GM23338 (cell line): ENCODE measurements around the gene TRAF5. TPM values are rescaled to one million over a fixed set of nuclear protein-coding genes. Genes with fewer than 3 reads are reported as not detected.

Experiments used
- ATAC-seq: fragments of 200-7000 bp; cut with Tn5 transposase; 3 replicates; pipeline ENCODE4 v1.9.1; 2020
- DNase-seq: peaks from one replicate; pipeline ENCODE4 v3.0.0-alpha.2; 2015; ENCODE audit warnings: low spot score
- H2AFZ ChIP-seq: fragments of 200-600 bp; sonication (generic); 2 replicates; pipeline ENCODE4 v1.8.0; 2016; ENCODE audit warnings: antibody characterized with exemption, mild to moderate bottlenecking, moderate library complexity
- H3F3A ChIP-seq: fragments of 200-600 bp; sonication (generic); replicated peaks from 2 replicates; pipeline ENCODE4 v1.8.0; 2017; ENCODE audit warnings: antibody characterized with exemption, mixed run types, low read depth
- H3K27ac ChIP-seq: fragments of 200-600 bp; sonication (generic); 2 replicates; pipeline ENCODE4 v1.6.1; 2016; ENCODE audit warnings: low read depth
- H3K27me3 ChIP-seq: fragments of 200-600 bp; sonication (generic); 2 replicates; pipeline ENCODE4 v1.8.0; 2016; ENCODE audit warnings: mild to moderate bottlenecking, mixed run types, moderate library complexity; ENCODE audit not compliant: insufficient read depth
- H3K36me3 ChIP-seq: fragments of 200-600 bp; sonication (generic); 2 replicates; pipeline ENCODE4 v1.8.0; 2016; ENCODE audit warnings: mild to moderate bottlenecking; ENCODE audit not compliant: insufficient read depth
- H3K4me1 ChIP-seq: fragments of 200-600 bp; sonication (generic); 2 replicates; pipeline ENCODE4 v1.8.0; 2016; ENCODE audit warnings: mild to moderate bottlenecking, moderate library complexity; ENCODE audit not compliant: insufficient read depth
- H3K4me2 ChIP-seq: fragments of 200-600 bp; sonication (generic); 2 replicates; pipeline ENCODE4 v1.7.1; 2017; ENCODE audit warnings: mixed run types
- H3K4me3 ChIP-seq: fragments of 200-600 bp; sonication (generic); 2 replicates; pipeline ENCODE4 v1.6.1; 2016; ENCODE audit warnings: mixed run types
- H3K79me2 ChIP-seq: fragments of 200-600 bp; sonication (generic); replicated peaks from 2 replicates; pipeline ENCODE4 v1.8.0; 2017; ENCODE audit warnings: mild to moderate bottlenecking; ENCODE audit not compliant: insufficient read depth
- H3K9me2 ChIP-seq: fragments of 200-600 bp; sonication (generic); 2 replicates; pipeline ENCODE4 v1.8.0; 2017; ENCODE audit not compliant: insufficient read depth
- H4K20me1 ChIP-seq: fragments of 200-600 bp; sonication (generic); replicated peaks from 2 replicates; pipeline ENCODE4 v1.8.0; 2017; ENCODE audit warnings: mild to moderate bottlenecking; ENCODE audit not compliant: insufficient read depth
- H3K27ac Mint-ChIP-seq: 2 replicates; pipeline ENCODE4 v1.8.0; 2020; ENCODE audit warnings: inconsistent platforms, mild to moderate bottlenecking, moderate library complexity, mixed read lengths
- H3K27me3 Mint-ChIP-seq: 3 replicates; pipeline ENCODE4 v1.8.0; 2022; ENCODE audit warnings: low read depth, mild to moderate bottlenecking, moderate library complexity, mixed read lengths, inconsistent platforms; ENCODE audit not compliant: insufficient read depth, poor library complexity
- H3K36me3 Mint-ChIP-seq: 3 replicates; pipeline ENCODE4 v1.8.0; 2021; ENCODE audit warnings: low read depth, mild to moderate bottlenecking, inconsistent platforms, moderate library complexity, mixed read lengths
- H3K4me1 Mint-ChIP-seq: 3 replicates; pipeline ENCODE4 v1.8.0; 2020; ENCODE audit warnings: mild to moderate bottlenecking, inconsistent platforms, mixed read lengths
- H3K4me3 Mint-ChIP-seq: 3 replicates; pipeline ENCODE4 v1.8.0; 2021; ENCODE audit warnings: moderate library complexity, mild to moderate bottlenecking, inconsistent platforms, mixed read lengths
- H3K9me3 Mint-ChIP-seq: 3 replicates; pipeline ENCODE4 v1.8.0; 2020; ENCODE audit warnings: moderate library complexity, mild to moderate bottlenecking, inconsistent platforms, mixed read lengths
- CTCF ChIP-seq, 2 experiments: fragments of 200-600 bp in 1 of 2; sonication (generic) in 1 of 2; conservative IDR thresholded peaks; 2 replicates each; pipeline versions ENCODE4 v1.5.1 to v1.6.1; 2016 to 2017; ENCODE audit warnings: antibody characterized with exemption in 2 of 2, low read depth in 2 of 2, mild to moderate bottlenecking in 2 of 2, moderate library complexity in 1 of 2
- ETS1 ChIP-seq: IDR thresholded peaks from 2 replicates; pipeline ENCODE4 v1.6.1; 2016; ENCODE audit warnings: antibody characterized with exemption
- EZH2 ChIP-seq: fragments of 200-600 bp; sonication (generic); IDR thresholded peaks from one replicate; pipeline ENCODE4 v1.8.0; 2017; ENCODE audit warnings: antibody characterized with exemption, mild to moderate bottlenecking, low read depth; ENCODE audit not compliant: unreplicated experiment
- EZH2phosphoT487 ChIP-seq: fragments of 200-600 bp; sonication (generic); IDR thresholded peaks from one replicate; pipeline ENCODE4 v1.8.1; 2018; ENCODE audit warnings: antibody characterized with exemption; ENCODE audit not compliant: unreplicated experiment
- NANOG ChIP-seq: IDR thresholded peaks from 2 replicates; pipeline ENCODE4 v1.6.1; 2016; ENCODE audit warnings: antibody characterized with exemption, borderline replicate concordance
- REST ChIP-seq: IDR thresholded peaks from one replicate; pipeline ENCODE4 v1.6.1; 2018; ENCODE audit warnings: antibody characterized with exemption; ENCODE audit not compliant: unreplicated experiment
- STAT1 ChIP-seq: IDR thresholded peaks from one replicate; pipeline ENCODE4 v1.6.1; 2016; ENCODE audit warnings: antibody characterized with exemption; ENCODE audit not compliant: unreplicated experiment
- ZNF114 ChIP-seq: fragments of 250-450 bp; sonication (Bioruptor Pico); IDR thresholded peaks from 2 replicates; pipeline ENCODE4 v1.5.0; 2020; ENCODE audit warnings: mild to moderate bottlenecking, moderate library complexity
- ZNF331 ChIP-seq: fragments of 250-450 bp; sonication (Bioruptor Pico); IDR thresholded peaks from 2 replicates; pipeline ENCODE4 v1.5.0; 2020; ENCODE audit warnings: low read depth, mild to moderate bottlenecking, moderate library complexity
- polyA plus RNA-seq: library from polyadenylated mRNA; unstranded; fragments of >200 nt; fragmentation: Nextera tagmentation; extraction: Ambion mirVana; gene quantifications from 2 replicates; pipeline ENCODE4 v1.2.1, GENCODE V29; 2016
- total RNA-seq: library from RNA; depleted of rRNA; stranded (reverse); fragments of >200 nt; shearing (Covaris generic); gene quantifications from 2 replicates; pipeline ENCODE4 v1.2.3, GENCODE V29; 2014

TRAF5 gene
- total and polyA plus RNA-seq, 2 experiments from 2014 or later = 9.2 to 18.9 TPM

- TF ChIP-seq REST = no peak
- TF ChIP-seq NANOG = no peak
- no peak for TF ChIP-seq STAT1
- no peak for TF ChIP-seq EZH2
- no peak for TF ChIP-seq ZNF114 (CRISPR knock-in tag)
- TF ChIP-seq EZH2phosphoT487 = no peak
- no peak for TF ChIP-seq ZNF331 (CRISPR knock-in tag)
Observed at GRCh38 chr1:211329764-211330201, 3.1 kb downstream of the TRAF5 start (continued).

GRCh38 chr1:211330282-211330936, 3.8 kb downstream of the TRAF5 start:
- Histone ChIP-seq H3K4me3 (no peak overlapping the region), H3K9me2 (no peaks in the 10 kb centered on the region), H3K36me3 (no peaks in the 10 kb centered on the region), H3K79me2 (peaks cover 61% of the 10 kb centered on the region), H3F3A (no peaks in the 10 kb centered on the region), H3K27me3 (peaks cover 20% of the 10 kb centered on the region), H3K4me2 (no peak overlapping the region), H2AFZ (no peak overlapping the region), H3K27ac (no peak overlapping the region), H4K20me1 (no peaks in the 10 kb centered on the region; the same call in 1 of the 2 replicates), H3K4me1 (peaks cover 38% of the 10 kb centered on the region)
- H3K27me3 Mint-ChIP-seq = peaks cover 17% of the 10 kb centered on the region
- peaks cover 9% of the 10 kb centered on the region for H3K36me3 Mint-ChIP-seq
- H3K27ac Mint-ChIP-seq = no peak overlapping the region
- no peak overlapping the region; the same call in 2 of the 3 replicates for H3K4me3 Mint-ChIP-seq
- peaks cover 56% of the 10 kb centered on the region for H3K4me1 Mint-ChIP-seq
- DNase-seq (no peak), ATAC-seq (no peak)
- TF ChIP-seq STAT1 (no peak), REST (no peak), ETS1 (no peak), CTCF (conservative IDR thresholded peaks at IDR 0.05; ENCODE audit: low read depth in 2 of 2) (no peak), NANOG (no peak)
- H3K9me3 Mint-ChIP-seq = no peaks in the 10 kb centered on the region
